Measurements from ENCODE around the gene SDK2.

GRCh38 chr17:73686126-73686525 lies 41.9 kb upstream of the SDK2 start:
- TF ChIP-seq CTCF (IDR thresholded peaks at IDR 0.05): no peak
- TF ChIP-seq POLR2A (IDR thresholded peaks at IDR 0.05): no peak

All from thyroid gland (tissue), 4 donors.